Right ventricle myocardium inferior (tissue), 1 donor: Measurements from ENCODE around the gene ACAD9. TPM values are rescaled to one million over a fixed set of nuclear protein-coding genes. Genes with fewer than 3 reads are reported as not detected.
"Not testable (repeated sequence)": the region's sequence is repeated elsewhere in the genome, so short reads cannot be mapped to it uniquely, and the experiment has no call there.

Experiments
- ATAC-seq: fragments of 200-7000 bp; cut with Tn5 transposase; one replicate; pipeline ENCODE4 v1.9.1; 2020; ENCODE audit warnings: mild to moderate bottlenecking, moderate library complexity
- DNase-seq: peaks from one replicate; pipeline ENCODE4 v3.0.0; 2021; ENCODE audit errors: missing footprints
- intact Hi-C: fragments of 100-400 bp; cut with DNase I; formaldehyde crosslinking; loops from one replicate; pipeline ENCODE4 v1.11.0; 2022
- total RNA-seq: library from RNA; stranded (reverse); fragmentation: NEBNext Ultra II Directional; extraction: Animal tissue kit (Norgen Biotek cat#: 25700); gene quantifications from one replicate; pipeline ENCODE4 v1.2.1, GENCODE V29; 2021
- donor health status: DM: no; HTN: yes; CAD: no; lungs with severe emphysema.

ACAD9 gene
- total RNA-seq, 1 donor from 2014 or later, result 42.0 TPM

DNA sequence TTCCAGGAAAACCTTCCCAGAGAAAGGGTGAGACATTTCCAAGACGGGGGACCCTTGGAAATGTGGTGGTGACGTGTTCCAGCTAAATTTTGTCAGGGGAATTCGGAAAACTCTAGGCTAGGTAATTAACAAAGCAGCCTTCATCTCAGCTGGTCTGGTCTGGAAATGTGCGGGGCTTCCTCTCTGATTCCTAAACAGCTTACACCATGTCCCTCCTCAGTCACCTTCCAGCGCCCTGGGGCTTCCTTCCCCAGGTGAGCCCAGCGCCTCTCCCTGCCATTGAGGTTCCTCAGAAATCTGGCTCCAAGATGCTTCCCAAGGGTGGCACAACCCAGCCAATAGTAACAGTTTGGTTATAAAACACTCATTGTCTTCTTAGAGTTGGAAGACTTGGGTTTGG lies 571 bp downstream of the ACAD9 start:
- intact Hi-C loops, result loop anchor here (5.0 kb wide), 1 partner anchor 37 kb away; no protein-coding TSS in a partner anchor
- DNase-seq (no peak), ATAC-seq (no peak)

DNA sequence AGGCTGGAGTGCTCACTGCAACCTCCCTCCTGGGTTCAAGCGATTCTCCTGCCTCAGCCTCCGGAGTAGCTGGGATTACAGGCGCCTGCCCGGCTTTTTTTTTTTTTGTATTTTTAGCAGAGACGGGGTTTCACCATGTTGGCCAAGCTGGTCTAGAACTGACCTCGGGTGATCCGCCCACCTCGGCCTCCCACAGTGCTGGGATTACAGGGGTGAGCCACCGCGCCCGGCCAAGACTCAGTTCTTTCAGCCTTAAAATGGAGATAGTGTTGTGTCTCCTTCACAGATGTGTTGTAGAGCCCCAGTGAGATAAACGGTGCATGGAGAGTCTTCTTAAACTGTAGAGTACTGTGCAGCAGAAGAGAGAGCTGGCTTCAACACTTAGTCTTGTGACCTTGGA lies 1.0 kb downstream of the ACAD9 start:
- DNase-seq, ATAC-seq, intact Hi-C loops: not testable (repeated sequence)

GRCh38 chr3:128881576-128881975 lies 2.2 kb downstream of the ACAD9 start:
- ATAC-seq, result no peak
- intact Hi-C loops, result no loop called here

DNA sequence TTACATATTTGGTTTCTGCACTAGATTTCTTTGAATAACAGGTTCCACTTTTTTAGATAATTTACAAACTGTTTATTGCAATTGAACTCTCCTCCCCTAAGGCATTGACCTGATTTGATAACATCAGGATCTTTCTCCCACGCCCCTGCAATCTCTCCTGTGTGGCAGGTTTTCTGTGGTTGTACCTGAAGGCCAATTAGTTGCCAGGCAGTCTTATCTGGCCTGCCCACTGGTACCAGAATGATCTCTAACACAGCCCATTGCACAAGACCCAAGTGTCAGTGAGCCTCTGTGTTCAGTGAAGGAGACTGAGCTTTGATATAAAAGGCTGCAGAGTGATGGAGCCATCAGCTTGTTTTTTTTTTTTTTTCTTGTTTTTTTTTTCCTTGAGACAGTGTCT lies 3.3 kb downstream of the ACAD9 start:
- intact Hi-C loops, result no loop called here
- ATAC-seq (no peak), DNase-seq (no peak)

More at GRCh38 chr3:128881576-128881975, 2.2 kb downstream of the ACAD9 start:
- DNase-seq, result no peak

DNA sequence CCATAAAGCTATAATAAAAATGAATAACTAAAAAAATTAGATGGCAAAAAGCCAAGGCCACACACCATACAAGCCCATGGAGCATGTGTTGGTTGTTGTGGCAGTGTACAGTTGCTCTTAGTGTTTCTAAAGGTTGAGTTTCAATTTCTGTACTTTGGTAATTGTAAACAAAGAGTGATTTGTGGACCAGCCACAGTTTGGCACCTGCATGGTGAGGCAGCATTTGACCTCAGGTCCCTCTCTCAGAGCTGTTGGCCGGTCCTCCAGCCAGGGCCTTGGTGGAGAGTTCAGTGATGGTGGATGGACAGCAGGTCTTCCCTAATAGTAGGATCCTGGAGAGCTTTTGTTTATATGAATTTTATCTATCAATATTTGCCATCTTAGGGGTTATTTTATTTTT lies 5.6 kb downstream of the ACAD9 start:
- DNase-seq, result no peak
- intact Hi-C loops, result no loop called here
- ATAC-seq, result no peak

DNA sequence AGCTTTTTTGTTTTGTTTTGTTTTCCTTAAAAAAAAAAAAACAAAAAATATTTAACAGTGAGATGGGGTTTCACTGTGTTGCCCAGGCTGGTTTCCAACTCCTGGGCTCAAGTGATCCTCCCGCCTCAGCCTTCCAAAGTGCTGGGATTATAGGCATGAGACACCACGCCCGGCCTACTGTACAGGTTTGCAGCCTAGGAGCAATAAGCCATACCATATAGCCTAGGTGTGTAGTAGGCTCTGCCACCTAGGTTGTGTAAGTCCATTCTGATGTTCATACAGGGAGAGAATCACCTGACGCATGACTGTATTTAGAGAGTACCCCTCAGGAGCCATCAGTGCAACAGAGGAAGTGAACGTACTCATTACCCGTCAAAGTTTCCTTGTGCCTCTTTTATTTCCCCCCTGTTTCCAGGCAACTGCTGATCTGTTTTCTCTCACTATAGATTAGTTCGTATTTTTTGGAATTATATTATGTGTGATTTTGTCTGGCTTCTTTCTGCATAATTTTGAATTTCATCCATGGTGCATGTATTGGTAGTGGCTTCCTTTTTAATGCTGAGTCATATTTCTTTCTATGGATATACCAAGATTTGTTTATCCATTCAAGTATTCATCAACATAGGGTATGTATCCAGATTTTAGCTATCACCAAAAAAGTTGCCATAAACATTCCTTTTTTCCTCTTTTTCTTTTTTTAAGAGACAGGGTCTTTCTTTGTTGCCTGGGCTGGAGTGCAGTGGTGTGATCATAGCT lies 9.9 kb downstream of the ACAD9 start:
- intact Hi-C loops, result no loop called here
- DNase-seq (no peak), ATAC-seq (no peak)

DNA sequence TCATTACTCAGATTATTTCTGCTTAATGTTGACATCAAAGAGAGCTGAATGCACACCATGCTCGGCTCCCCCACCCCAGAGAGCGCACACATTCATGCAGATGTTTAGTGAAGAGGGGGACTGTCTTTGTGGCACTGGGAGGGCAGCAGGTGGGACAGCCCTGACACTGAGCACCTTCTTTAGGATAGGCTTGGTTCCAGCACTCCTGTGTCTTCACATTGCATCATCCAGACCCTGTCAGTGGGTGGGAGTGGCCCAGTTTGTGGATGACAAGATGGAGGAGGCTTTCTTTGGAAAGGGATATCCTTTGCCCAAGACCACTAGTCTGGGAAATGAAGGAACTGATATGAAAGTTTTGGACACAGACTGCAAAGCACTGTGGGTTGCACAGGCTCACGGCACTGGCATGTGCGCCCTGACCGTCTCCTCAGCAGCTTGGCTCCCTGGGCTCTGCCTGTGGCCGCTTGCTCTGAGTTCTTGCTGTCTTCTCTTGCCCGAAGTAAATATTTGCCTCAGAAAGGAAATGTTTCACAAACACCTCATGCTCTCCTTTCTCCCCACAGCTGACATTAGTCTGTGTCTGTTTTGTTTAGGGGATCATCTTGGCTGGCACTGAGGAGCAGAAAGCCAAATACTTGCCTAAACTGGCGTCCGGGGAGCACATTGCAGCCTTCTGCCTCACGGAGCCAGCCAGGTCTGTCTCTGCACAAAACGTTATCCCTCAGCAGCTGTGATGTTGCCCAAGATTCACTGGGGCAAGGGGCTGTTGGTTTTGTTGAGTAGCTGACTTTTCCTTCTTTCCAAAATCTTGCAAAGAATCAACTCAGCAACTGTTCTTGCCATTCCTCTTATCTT lies 16.6 kb downstream of the ACAD9 start:
- no peak for ATAC-seq

DNA sequence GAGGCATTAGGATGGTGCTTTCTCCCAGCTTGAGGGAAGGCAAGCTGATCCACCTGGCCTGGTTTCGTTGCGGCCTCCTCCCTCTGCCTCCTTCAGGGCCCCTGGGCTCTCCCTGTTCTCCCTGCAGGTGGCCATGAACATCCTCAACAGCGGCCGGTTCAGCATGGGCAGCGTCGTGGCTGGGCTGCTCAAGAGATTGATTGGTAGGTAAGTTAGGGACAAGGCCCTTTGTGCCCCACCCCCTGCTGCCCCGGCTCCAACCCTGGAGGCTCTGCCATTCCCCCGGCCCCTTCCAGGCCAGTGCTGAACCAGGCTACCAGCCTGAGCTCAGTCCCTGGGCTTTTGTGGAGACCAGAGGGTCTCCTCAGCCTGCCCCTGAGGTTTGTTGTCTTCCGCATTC lies 23.0 kb downstream of the ACAD9 start:
- no peak for DNase-seq
- intact Hi-C loops, result no loop called here
- no peak for ATAC-seq

More for the DNA sequence above, 16.6 kb downstream of the ACAD9 start:
- intact Hi-C loops, result no loop called here
- DNase-seq, result no peak

GRCh38 chr3:128903501-128903900 lies 24.1 kb downstream of the ACAD9 start:
- DNase-seq, result no peak
- no peak for ATAC-seq
- intact Hi-C loops, result no loop called here

DNA sequence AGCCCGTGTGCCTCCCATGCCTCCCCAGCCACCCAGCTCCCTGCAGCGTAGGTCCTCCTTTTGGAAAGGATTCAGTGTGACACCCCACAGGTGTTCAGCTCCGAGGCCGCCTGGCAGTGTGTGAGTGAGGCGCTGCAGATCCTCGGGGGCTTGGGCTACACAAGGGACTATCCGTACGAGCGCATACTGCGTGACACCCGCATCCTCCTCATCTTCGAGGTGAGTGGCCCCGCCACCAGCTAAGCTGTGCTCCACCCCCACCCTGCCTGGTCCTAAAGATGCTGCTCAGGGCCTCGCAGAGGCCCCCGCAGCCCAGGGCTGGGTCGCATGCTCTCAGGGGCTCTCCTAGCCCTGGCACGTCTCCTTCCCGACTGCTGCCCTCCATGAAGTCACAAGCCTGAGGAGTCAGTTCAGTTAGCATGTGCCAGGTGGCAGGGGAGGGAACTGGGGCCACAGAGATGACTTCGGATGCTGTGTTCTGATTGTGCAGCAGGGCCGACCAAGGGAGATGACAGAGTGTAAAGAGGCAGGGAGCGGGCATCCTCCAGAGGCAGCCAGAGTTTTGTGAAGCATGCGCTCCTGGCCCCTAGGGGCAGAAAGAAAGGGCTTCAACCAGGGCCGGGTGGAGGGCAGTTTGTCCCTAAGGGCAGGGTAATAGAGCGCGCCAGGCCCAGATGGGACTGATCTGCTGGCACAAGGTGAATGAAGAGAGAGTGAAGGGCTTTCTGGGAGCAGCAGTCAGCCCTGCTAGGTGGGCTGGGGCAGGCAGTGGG lies 26.8 kb downstream of the ACAD9 start:
- intact Hi-C loops, result no loop called here
- ATAC-seq, result no peak

GRCh38 chr3:128906804-128907525 lies 27.5 kb downstream of the ACAD9 start:
- intact Hi-C loops, result no loop called here
- no peak for DNase-seq
- no peak for ATAC-seq

More for the DNA sequence above, 26.8 kb downstream of the ACAD9 start:
- DNase-seq, result no peak

- ATAC-seq (no peak), DNase-seq (no peak)
- intact Hi-C loops, result no loop called here
Measured at GRCh38 chr3:128907706-128908445, 28.5 kb downstream of the ACAD9 start.

DNA sequence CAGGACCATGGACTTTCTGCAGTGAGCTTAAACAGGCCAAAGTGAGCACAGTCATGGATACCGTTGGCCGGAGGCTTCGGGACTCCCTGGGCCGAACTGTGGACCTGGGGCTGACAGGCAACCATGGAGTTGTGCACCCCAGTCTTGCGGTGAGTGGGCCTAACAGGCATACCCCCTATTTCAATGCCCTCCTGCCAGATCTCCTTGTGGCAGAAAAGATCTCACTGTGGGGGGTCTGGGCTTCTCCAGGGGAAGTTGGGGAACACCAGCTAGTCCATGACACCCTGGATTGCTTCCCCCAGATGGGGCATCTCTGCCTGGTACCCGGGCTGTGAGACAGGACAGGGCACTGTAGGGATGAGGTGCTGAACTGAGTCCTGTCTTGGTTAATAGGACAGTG lies 29.5 kb downstream of the ACAD9 start:
- ATAC-seq (no peak), DNase-seq (no peak)
- intact Hi-C loops, result no loop called here

DNA sequence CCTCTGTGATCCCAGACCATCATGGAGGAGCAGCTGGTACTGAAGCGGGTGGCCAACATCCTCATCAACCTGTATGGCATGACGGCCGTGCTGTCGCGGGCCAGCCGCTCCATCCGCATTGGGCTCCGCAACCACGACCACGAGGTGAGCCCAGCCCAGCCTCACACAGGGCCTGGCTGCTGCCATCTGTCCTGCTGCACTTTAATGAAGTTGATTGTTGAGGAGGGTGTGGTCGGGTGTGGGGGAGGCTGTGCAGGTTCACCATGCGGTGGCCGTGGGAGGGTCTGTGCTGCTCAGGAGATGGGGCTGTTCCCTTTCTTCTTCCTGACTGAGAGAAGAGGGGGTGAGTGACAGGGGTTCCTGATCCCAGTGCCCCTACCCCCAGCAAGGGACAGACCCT lies 30.6 kb downstream of the ACAD9 start:
- ATAC-seq (no peak), DNase-seq (no peak)
- intact Hi-C loops, result loop anchor here (5.0 kb wide), 1 partner anchor 108 kb away; no protein-coding TSS in a partner anchor

- DNase-seq, result peak; percentile 67
- peak; percentile 88 for ATAC-seq
- intact Hi-C loops, result loop anchor here (5.0 kb wide), 1 partner anchor 110 kb away; no protein-coding TSS in a partner anchor
Measured at GRCh38 chr3:128911911-128912310, 32.5 kb downstream of the ACAD9 start.

- DNase-seq (no peak), ATAC-seq (no peak)
- intact Hi-C loops, result loop anchor here (5.0 kb wide), 2 partner anchors 38 to 113 kb away; partner anchors contain the start of gene ACAD9
Measured at GRCh38 chr3:128914966-128915645, 35.7 kb downstream of the ACAD9 start.

GRCh38 chr3:128917291-128917690 lies 37.9 kb downstream of the ACAD9 start:
- intact Hi-C loops, result loop anchor here (5.0 kb wide), 1 partner anchor 40 kb away; the partner anchor contains the start of gene ACAD9
- no peak for DNase-seq
- no peak for ATAC-seq
